GM21576 (cell line): ENCODE data around the gene GRM5.
"Not testable (repeated sequence)": the region's sequence is repeated elsewhere in the genome, so short reads cannot be mapped to it uniquely, and the experiment has no call there.

Experiments
- ATAC-seq: cut with Tn5 transposase; IDR thresholded peaks from one replicate; pipeline ENCODE4 v1.9.1; 2021; ENCODE audit warnings: mild to moderate bottlenecking, moderate library complexity; ENCODE audit not compliant: unreplicated experiment

The GRM5 gene

GRCh38 chr11:88544656-88545280 is 521.0 kb downstream of the GRM5 start:
- peak; percentile 15 for ATAC-seq

DNA sequence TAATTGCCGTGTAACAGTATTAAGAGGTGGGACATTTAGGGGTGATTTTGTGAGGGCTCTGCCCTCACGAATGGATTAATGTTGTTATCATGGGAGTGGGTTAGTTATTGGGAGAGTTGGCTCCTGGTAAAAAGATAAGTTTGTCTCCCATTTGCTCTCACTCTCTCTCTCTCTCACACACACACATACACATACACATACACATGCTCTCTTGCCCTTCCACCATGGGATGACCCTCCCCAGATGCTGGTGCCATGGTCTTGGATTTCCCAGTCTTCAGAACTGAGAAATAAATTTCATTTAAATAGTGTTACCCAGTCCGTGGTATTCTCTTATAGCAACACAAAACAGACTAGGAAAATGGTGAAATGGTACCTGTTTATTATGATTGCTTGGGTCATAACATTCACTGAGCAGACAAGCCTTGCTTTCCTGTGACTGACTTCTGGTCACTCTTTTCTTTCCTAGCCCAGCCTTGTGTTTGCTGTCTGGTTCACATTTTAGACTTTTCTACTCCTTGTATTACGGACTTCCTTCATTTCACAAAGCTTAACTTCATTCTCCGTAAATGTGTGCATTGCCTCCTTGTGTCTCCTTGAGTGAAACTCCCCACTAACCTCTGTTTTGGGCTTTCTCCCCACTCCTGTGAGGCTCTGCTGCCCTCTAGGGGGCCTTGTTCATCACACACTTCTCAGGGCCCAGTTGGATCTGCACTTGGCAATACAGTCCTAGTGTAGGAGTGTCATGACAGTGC is 521.7 kb downstream of the GRM5 start:
- peak; percentile 99 for ATAC-seq

- no peak for ATAC-seq
Measured at GRCh38 chr11:88541006-88541405, 524.8 kb downstream of the GRM5 start.

- ATAC-seq: no peak
Measured at GRCh38 chr11:88538098-88538497, 527.7 kb downstream of the GRM5 start.

- ATAC-seq: no peak
Measured at GRCh38 chr11:88537613-88538012, 528.2 kb downstream of the GRM5 start.

- no peak for ATAC-seq
Measured at GRCh38 chr11:88536616-88537265, 529.0 kb downstream of the GRM5 start.

DNA sequence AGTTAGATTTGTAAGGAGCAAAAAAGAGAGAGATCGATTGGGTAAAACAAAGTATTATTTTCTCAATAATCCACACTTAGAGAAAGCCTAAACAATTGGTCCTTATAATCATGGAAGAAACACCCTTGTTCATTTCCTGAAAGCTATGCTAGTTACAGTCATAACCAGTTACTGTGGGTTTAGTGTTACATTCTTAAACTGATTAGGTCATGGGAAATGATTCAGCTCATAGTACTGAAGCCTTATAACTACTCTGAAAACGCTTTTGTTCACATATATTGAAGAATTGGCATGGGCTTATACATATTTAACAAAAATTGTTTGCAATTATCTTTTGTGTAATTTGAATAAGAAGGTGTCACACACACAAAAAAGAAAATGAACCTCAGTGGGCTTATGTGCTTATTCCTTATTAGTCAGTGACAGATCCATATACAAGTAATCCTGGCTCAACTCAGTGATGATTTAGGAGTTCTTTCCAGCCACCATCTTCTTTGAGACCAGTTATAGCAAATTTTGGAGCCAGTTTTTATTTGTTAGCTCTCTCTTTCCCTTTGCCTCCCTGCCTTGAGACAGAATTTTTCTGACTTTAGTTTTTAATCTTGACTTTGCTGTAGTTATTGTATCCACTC is 529.8 kb downstream of the GRM5 start:
- peak; percentile 87 for ATAC-seq

DNA sequence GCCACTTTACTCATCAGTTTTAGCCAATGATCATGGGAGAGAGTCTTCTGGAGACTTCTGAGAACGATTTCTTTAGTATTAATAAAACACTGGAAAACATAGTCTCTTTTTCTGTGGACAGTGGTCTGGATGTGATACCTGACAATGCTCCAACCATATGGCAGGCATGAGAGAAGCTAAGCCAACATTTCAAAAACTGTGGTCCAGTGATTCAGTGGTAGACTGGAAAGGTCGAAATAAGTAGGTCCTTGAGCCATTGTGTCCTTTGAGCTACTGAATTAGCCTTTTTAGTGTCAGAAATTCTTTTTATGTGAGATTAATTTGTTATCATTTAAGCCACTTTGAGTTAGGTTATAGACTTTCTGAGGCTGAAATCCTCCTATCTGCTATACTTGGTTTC is 530.5 kb downstream of the GRM5 start:
- ATAC-seq: no peak

DNA sequence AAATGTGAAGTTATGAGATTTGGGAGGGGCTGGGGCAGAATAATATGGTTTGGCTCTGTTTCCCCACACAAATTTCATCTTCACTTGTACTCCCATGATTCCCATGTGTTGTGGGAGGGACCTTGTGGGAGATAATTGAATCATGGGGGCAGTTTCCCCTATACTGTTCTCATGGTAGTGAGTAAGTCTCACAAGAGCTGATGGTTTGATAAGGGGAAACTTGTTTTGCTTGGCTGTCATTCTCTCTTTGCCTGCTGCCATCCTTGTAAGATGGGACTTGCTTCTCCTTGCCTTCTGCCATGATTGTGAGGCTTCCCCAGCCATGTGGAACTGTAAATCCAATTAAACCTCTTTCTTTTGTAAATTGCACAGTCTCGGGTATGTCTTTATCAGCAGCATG is 531.1 kb downstream of the GRM5 start:
- ATAC-seq: not testable (repeated sequence)

- no peak for ATAC-seq
Measured at GRCh38 chr11:88534185-88534584, 531.6 kb downstream of the GRM5 start.

GRCh38 chr11:88533001-88533400 is 532.8 kb downstream of the GRM5 start:
- no peak for ATAC-seq

DNA sequence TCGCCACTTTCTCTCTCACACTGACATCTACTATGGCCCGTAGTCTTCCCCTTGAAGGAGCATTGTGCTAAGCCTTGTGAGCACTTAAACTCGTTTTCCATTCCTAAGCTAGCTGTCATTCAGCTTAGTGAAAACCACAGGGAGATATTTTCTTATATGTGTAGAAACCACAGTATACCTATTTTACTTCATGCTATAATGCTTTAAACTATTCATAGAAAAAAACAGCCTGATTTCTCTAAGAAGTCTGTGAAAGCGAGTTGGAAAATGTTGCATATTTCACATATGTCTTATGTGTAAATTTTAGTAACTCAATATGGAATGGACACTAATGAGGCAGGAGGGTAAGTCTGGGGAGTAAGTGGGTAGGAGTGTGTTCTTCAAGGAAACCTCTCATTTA is 534.0 kb downstream of the GRM5 start:
- ATAC-seq: no peak

DNA sequence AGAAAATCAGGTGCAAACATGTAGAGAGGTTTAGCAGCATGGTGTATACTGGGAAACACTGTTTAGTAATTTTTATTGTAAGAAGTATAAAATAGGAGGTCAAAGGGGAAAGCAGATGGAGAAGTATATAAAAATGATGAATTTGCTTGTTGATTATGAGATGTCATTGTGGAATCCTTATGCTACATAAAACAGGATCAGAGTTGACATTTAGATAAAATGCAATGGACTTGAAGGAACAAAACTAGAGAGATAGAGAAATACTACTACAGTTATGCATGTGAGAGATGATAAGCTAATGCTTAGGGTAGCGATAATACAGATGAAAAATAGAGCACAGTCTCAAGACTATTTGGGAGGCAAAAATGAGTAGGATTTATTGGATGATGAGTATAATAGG is 536.4 kb downstream of the GRM5 start:
- no peak for ATAC-seq

- ATAC-seq: no peak
Measured at GRCh38 chr11:88523386-88524071, 542.3 kb downstream of the GRM5 start.

- no peak for ATAC-seq
Measured at GRCh38 chr11:88522624-88523385, 543.0 kb downstream of the GRM5 start.

DNA sequence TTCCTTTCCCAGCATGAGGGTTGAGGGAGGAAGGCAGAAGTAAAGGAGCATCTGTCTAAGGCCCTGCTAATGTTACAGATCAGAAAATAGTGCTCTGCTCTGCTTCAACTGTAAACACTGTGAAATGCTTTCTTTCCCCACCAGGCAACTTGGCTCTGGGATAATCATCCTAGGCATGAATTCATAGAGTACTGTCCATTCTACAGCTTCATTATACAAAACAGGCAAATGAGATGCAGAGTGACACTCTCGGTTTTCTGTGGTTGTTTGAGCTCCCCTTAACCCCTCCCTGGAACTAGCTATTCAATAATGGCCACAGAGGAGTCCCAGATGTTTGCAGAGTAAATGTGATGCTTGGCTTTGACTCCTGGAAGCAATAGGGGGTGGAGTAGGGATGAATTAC is 544.0 kb downstream of the GRM5 start:
- no peak for ATAC-seq

DNA sequence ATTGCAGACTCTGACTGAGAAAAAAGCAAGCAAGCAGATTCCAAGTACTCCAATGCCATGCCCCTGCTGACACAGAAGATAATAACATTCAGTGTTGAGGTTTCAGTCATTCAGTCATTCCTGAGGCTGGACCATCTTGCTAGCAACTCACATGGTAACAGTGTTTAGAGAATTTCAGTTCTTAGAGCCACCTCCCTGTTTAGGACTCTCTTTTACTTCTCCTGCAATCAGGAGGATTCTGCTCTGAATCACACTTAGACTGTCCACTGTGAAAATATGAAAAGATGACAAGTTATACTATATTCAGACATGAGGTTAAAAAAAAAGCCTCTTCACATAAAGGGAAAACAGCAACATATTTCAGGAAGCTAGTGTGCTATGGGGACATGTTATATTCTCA is 544.4 kb downstream of the GRM5 start:
- no peak for ATAC-seq

DNA sequence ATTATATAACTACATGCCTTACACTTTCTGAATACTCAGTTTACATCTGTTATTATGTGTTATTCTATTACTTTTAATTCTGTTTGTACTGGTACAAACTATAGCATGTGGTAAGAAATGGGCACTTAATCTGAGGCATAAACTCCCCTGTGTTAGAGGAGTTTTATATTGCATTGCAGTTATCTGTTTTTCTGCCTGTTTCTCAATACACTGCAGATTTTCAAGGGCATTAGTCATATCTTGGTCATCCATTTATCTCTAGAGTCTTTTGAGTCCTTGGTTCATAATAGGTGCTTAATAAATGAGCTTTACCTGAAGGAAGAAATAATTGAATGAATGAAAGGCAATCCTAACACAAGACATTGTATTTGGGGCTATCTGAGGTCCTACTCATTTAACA is 545.4 kb downstream of the GRM5 start:
- ATAC-seq: no peak

GRCh38 chr11:88515002-88515401 is 550.8 kb downstream of the GRM5 start:
- ATAC-seq: no peak

GRCh38 chr11:88511006-88511405 is 554.8 kb downstream of the GRM5 start:
- no peak for ATAC-seq
